K562 (cell line): ENCODE measurements around the gene SPPL3. TPM values are rescaled to one million over a fixed set of nuclear protein-coding genes. Genes with fewer than 3 reads are reported as not detected.

Source experiments
- ATAC-seq: fragments of 200-7000 bp; cut with Tn5 transposase; 3 replicates; pipeline ENCODE4 v1.9.1; 2020; ENCODE audit warnings: moderate library complexity
- BruUV-seq: library from RNA; stranded (reverse); fragments of 400-500 nt; replicated peaks from 2 replicates; lab custom pipeline; 2021; lab: Mats Ljungman, UMichigan
- CTCF ChIA-PET: fragments of 300-600 bp; formaldehyde crosslinking; extraction: SDS; loops from one replicate; lab custom pipeline; 2021; ENCODE audit warnings: low intra/inter-chr PET ratio; lab: Yijun Ruan, JAX
- POLR2A ChIA-PET: fragments of 300-600, 350-650 bp; sonication (Branson Sonifier 250); formaldehyde crosslinking; extraction: SDS; loops from one replicate; lab custom pipeline; 2021; ENCODE audit warnings: antibody characterized with exemption, inconsistent platforms; lab: Yijun Ruan, JAX
- DNase-seq, 4 experiments: peaks; one replicate each; pipeline versions ENCODE4 v3.0.0 to v3.0.0-alpha.2; 2011 to 2018; ENCODE audit warnings: low spot score in 3 of 4, mixed read lengths in 3 of 4; ENCODE audit errors: extremely low read depth in 1 of 4
- FAIRE-seq: peaks from 2 replicates; lab custom pipeline; 2011; peaks lifted over from hg19 to GRCh38; lab: Jason Lieb, UNC
- H2AFZ ChIP-seq: 2 replicates; pipeline ENCODE4 v1.6.0; 2011; ENCODE audit warnings: low read depth, low read length, control low read depth, inconsistent platforms
- H3K27ac ChIP-seq: fragments of 200-600 bp; 3 replicates; pipeline ENCODE4 v1.8.0; 2011; ENCODE audit warnings: low read depth, mild to moderate bottlenecking, control low read depth, inconsistent platforms, low read length, moderate library complexity, mixed read lengths; ENCODE audit errors: extremely low read depth
- H3K27me3 ChIP-seq, 2 experiments: fragments of 300-600 bp in 1 of 2; 2 replicates in 1 of 2; 3 replicates in 1 of 2; pipeline versions ENCODE4 v1.6.0 to v1.8.0; 2011; ENCODE audit warnings: inconsistent platforms in 2 of 2, low read length in 2 of 2, mild to moderate bottlenecking in 1 of 2, mixed read lengths in 1 of 2, moderate library complexity in 1 of 2; ENCODE audit not compliant: control insufficient read depth in 2 of 2, insufficient read depth in 2 of 2
- H3K36me3 ChIP-seq: fragments of 300-600 bp; 3 replicates; pipeline ENCODE4 v1.8.0; 2011; ENCODE audit warnings: mild to moderate bottlenecking, low read length, inconsistent platforms; ENCODE audit not compliant: control insufficient read depth, insufficient read depth
- H3K4me1 ChIP-seq, 2 experiments: fragments of 200-600 bp in 1 of 2; replicated peaks in 1 of 2; 2 replicates in 1 of 2; 3 replicates in 1 of 2; pipeline versions ENCODE4 v1.5.1 to v1.8.0; 2011; ENCODE audit warnings: inconsistent platforms in 2 of 2, low read length in 2 of 2, mild to moderate bottlenecking in 1 of 2, mixed read lengths in 1 of 2, moderate library complexity in 1 of 2; ENCODE audit not compliant: control insufficient read depth in 2 of 2, insufficient read depth in 2 of 2
- H3K4me2 ChIP-seq: 2 replicates; pipeline ENCODE4 v1.6.1; 2011; ENCODE audit warnings: low read length, control low read depth, inconsistent platforms, mixed read lengths; ENCODE audit not compliant: insufficient read depth
- H3K4me3 ChIP-seq: fragments of 200-600 bp; sonication (generic), shearing (Covaris generic); 2 replicates; pipeline ENCODE4 v1.5.1; 2016; ENCODE audit warnings: control low read depth, inconsistent platforms
- H3K79me2 ChIP-seq: fragments of 200-600 bp; 3 replicates; pipeline ENCODE4 v1.8.0; 2011; ENCODE audit warnings: low read length, inconsistent platforms; ENCODE audit not compliant: control insufficient read depth, insufficient read depth
- H3K9ac ChIP-seq, 2 experiments: 2 replicates each; pipeline versions ENCODE4 v1.6.0 to v1.6.1; 2011; ENCODE audit warnings: low read depth in 2 of 2, low read length in 2 of 2, control low read depth in 1 of 2, inconsistent platforms in 1 of 2, mild to moderate bottlenecking in 1 of 2, mixed read lengths in 1 of 2; ENCODE audit not compliant: insufficient read depth in 1 of 2
- H3K9me1 ChIP-seq: one replicate; pipeline ENCODE4 v1.6.0; 2011; ENCODE audit warnings: inconsistent platforms, mild to moderate bottlenecking, low read length, moderate library complexity; ENCODE audit not compliant: control insufficient read depth, insufficient read depth
- H3K9me3 ChIP-seq: replicated peaks from 2 replicates; pipeline ENCODE4 v1.5.1; 2011; ENCODE audit warnings: low read depth, low read length, inconsistent platforms; ENCODE audit not compliant: control insufficient read depth, insufficient read depth
- H4K20me1 ChIP-seq: replicated peaks from 2 replicates; pipeline ENCODE4 v1.6.1; 2011; ENCODE audit warnings: low read length, inconsistent platforms, mixed read lengths; ENCODE audit not compliant: control insufficient read depth, insufficient read depth
- POLR2B ChIP-seq: fragments of 450-650 bp; IDR thresholded peaks from 2 replicates; pipeline ENCODE4 v1.6.1; 2018; ENCODE audit warnings: low read depth; ENCODE audit not compliant: partially characterized antibody
- TAF15 ChIP-seq: fragments of 200-400 bp; formaldehyde crosslinking; IDR thresholded peaks from 2 replicates; pipeline ENCODE4 v1.6.1; 2017; ENCODE audit warnings: mild to moderate bottlenecking, low read depth, low read length, moderate library complexity
- U2AF1 ChIP-seq: fragments of 200-400 bp; formaldehyde crosslinking; optimal IDR thresholded peaks from 2 replicates; pipeline ENCODE3; 2017; ENCODE audit warnings: mild to moderate bottlenecking, low read depth, low read length, moderate library complexity
- ZBTB8A ChIP-seq: fragments of 450-650 bp; IDR thresholded peaks from 2 replicates; pipeline ENCODE4 v1.6.1; 2018; ENCODE audit warnings: mild to moderate bottlenecking, moderate library complexity; ENCODE audit not compliant: partially characterized antibody
- WGBS: fragments of 100-300 bp; shearing (Covaris generic); methylation state at CpG from one replicate; pipeline ENCODE4 v1.1.6; 2016; ENCODE audit warnings: low coverage, mixed read lengths; ENCODE audit not compliant: insufficient coverage; ENCODE audit errors: missing lambda C conversion rate; 5-methylcytosine and 5-hydroxymethylcytosine counted together
- in situ Hi-C: fragments of 300-500 bp; cut with MboI; formaldehyde crosslinking; loops from 4 replicates; pipeline ENCODE4 v1.15.0; 2018; ENCODE audit warnings: inconsistent platforms, mixed read lengths
- intact Hi-C: fragments of 100-400 bp; cut with micrococcal nuclease; formaldehyde crosslinking; loops from 2 replicates; pipeline ENCODE4 v1.14.2; 2022
- polyA plus RNA-seq, 8 experiments: library from polyadenylated mRNA; depleted of rRNA in 4 of 8; stranded (reverse) in 5 of 8; unstranded in 3 of 8; fragments of >200 nt; fragmentation: Nextera tagmentation in 2 of 8; fragmentation: Illumina TruSeq in 1 of 8; extraction: Ambion mirVana in 2 of 8; extraction: Trizol in 1 of 8; gene quantifications; 2 replicates each; pipeline versions ENCODE4 v1.2.1 to v1.2.3, GENCODE V29; 2011 to 2014; ENCODE audit warnings: inconsistent platforms in 1 of 8, missing spikeins in 1 of 8
- total RNA-seq, 7 experiments: library from RNA; depleted of rRNA in 6 of 7; stranded (reverse); fragments of >200 nt in 6 of 7; fragmentation: Illumina TruSeq in 2 of 7; extraction: Trizol in 2 of 7; gene quantifications; 2 replicates each; pipeline versions ENCODE4 v1.2.1 to v1.2.3, GENCODE V29; 2011 to 2021; ENCODE audit warnings: low replicate concordance in 1 of 7
- TF ChIP-seq, protein P1 (sequence below): sonication (generic); formaldehyde crosslinking; IDR thresholded peaks from 2 replicates; pipeline ENCODE4 v1.8.0; 2023; ENCODE audit warnings: mild to moderate bottlenecking, missing genetic modification reagents

Gene SPPL3
- total and polyA plus RNA-seq, 9 of the 15 experiments (the other 6 are each of a cell fraction or from before 2014, with no cell fraction given), result 2.9 to 32.1 (median 7.1) TPM

DNA sequence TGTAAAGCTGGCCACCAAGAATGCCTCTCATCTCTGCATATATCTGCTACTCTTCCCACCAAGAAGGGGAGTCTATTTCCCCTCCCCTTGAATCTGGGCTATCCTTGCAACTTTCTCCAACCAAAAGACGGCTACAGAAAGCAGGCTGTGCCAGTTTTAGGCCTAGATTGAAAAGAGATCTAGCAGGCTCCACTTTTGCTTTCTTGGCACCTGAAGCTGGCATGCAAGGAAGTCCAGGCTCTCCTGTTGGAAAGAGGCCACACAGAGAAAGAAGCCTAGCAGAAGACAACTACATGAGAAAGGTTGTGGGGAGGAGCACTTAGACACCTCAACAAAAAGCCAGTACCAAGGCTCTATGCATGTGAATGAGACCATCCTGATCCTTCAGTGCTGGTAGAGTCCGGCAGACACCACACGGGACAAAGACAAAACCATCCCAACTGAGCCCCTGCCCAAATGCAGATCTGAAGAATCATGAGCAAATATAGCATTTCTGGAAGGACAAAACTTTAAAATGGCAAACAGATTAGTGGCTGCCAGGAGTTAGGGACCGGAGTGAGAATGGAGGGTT is 68.0 kb downstream of the SPPL3 start:
- intact Hi-C loops, result no loop called here
- H3K79me2 ChIP-seq, result peaks cover 22% of the 10 kb centered on the region
- no peak overlapping the region for H3K9ac ChIP-seq
- DNase-seq (no peak), FAIRE-seq (peak; percentile 11)
- 76% methylated on average over 4 of the region's 4 CpGs for WGBS
- H3K4me1 ChIP-seq, result peaks cover 5 to 8% of the 10 kb centered on the region in 2 experiments; a peak in 3 of 5 replicates
- CTCF ChIA-PET, result no interaction called here
- H3K9me1 ChIP-seq, result no peaks in the 10 kb centered on the region
- no peak overlapping the region for H2AFZ ChIP-seq
- in situ Hi-C loops, result no loop called here
- H3K4me2 ChIP-seq, result no peak overlapping the region
- POLR2A ChIA-PET, result no interaction called here
- H3K9me3 ChIP-seq, result no peaks in the 10 kb centered on the region
- no peaks in the 10 kb centered on the region for H3K27me3 ChIP-seq
- TF ChIP-seq, protein P1, sequence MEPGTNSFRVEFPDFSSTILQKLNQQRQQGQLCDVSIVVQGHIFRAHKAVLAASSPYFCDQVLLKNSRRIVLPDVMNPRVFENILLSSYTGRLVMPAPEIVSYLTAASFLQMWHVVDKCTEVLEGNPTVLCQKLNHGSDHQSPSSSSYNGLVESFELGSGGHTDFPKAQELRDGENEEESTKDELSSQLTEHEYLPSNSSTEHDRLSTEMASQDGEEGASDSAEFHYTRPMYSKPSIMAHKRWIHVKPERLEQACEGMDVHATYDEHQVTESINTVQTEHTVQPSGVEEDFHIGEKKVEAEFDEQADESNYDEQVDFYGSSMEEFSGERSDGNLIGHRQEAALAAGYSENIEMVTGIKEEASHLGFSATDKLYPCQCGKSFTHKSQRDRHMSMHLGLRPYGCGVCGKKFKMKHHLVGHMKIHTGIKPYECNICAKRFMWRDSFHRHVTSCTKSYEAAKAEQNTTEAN, result no peak
- TF ChIP-seq U2AF1 (no peak), ZBTB8A (no peak), TAF15 (no peak), POLR2B (no peak)
- TF ChIP-seq, all 486 proteins: peak for 0
- no TSS peak for BruUV-seq
- no peaks in the 10 kb centered on the region for H3K36me3 ChIP-seq
- ATAC-seq, result no peak
- no peak overlapping the region for H3K4me3 ChIP-seq
- no peak overlapping the region for H3K27ac ChIP-seq
- H4K20me1 ChIP-seq, result peaks cover 17% of the 10 kb centered on the region
